ENCODE data around the gene ASTN2. TPM values are rescaled to one million over a fixed set of nuclear protein-coding genes. Genes with fewer than 3 reads are reported as not detected.

The ASTN2 gene
- total RNA-seq, 1 experiment from 2014 or later = 8.0 TPM

- Histone ChIP-seq H3K4me3 (no peak overlapping the region), H3K9me3 (no peaks in the 10 kb centered on the region), H3K36me3 (no peaks in the 10 kb centered on the region), H3K27me3 (no peaks in the 10 kb centered on the region)
- no peak for DNase-seq
Observed at GRCh38 chr9:116736399-116737151, 678.3 kb downstream of the ASTN2 start.

DNA sequence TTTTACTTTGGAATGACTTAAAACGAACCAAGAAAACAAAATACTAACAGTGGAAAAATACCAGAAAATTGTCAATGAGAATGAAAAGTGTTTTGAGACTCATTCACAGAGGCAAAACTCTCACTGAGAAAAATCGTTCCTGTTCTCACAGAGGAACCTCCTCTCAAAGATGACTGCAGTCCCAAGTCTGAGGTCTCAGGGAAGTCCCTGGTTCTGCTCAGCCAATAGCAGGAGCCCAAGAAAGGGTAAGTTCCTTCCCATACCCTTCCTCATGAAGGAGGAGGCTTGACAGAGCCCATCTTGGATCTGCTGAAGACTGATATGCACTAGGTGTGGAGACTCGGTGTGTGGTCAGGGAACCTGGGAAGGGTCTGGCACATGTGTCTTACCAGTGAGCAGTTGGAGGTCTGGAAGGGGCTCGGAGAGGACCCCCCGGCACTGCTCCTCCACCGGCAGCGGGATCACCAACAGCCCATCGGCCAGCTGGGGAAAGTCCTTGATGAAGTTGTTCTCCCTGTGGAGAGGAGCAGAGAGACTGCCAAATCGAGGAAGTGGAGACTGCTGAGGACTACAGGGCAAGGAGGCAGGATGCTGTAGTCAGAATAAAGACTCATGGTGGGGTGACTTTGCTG, 681.7 kb downstream of the ASTN2 start:
- Histone ChIP-seq H3K4me3 (no peak overlapping the region), H3K9me3 (no peaks in the 10 kb centered on the region)

GRCh38 chr9:116726602-116727001, 688.3 kb downstream of the ASTN2 start:
- Histone ChIP-seq H3K4me3 (no peak overlapping the region), H3K9me3 (no peaks in the 10 kb centered on the region), H3K36me3 (no peaks in the 10 kb centered on the region), H3K27me3 (no peaks in the 10 kb centered on the region)
- DNase-seq = no peak

More for the DNA sequence above, 681.7 kb downstream of the ASTN2 start:
- no peak for DNase-seq
- Histone ChIP-seq H3K27me3 (no peaks in the 10 kb centered on the region), H3K36me3 (no peaks in the 10 kb centered on the region)

DNA sequence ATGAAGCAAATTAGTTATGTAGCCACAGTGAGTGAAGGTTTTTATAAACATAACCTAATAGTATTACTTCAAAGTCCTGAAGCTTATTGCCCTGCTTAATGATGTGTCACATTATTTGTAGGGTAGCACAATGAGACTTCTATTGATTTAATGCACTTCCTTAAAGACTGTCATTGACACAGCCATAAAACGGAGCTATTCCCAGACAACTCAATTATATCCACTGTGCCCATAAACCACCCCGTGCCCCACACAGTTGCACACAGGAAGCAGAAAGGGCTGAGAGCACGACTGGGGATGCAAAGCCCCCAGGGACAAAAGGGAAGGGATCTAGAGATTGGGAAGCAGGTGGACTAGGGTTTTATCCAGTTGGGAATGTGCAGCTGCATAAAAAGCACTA, 690.7 kb downstream of the ASTN2 start:
- Histone ChIP-seq H3K27me3 (no peaks in the 10 kb centered on the region), H3K9me3 (no peaks in the 10 kb centered on the region), H3K36me3 (no peaks in the 10 kb centered on the region), H3K4me3 (no peak overlapping the region)
- no peak for DNase-seq

DNA sequence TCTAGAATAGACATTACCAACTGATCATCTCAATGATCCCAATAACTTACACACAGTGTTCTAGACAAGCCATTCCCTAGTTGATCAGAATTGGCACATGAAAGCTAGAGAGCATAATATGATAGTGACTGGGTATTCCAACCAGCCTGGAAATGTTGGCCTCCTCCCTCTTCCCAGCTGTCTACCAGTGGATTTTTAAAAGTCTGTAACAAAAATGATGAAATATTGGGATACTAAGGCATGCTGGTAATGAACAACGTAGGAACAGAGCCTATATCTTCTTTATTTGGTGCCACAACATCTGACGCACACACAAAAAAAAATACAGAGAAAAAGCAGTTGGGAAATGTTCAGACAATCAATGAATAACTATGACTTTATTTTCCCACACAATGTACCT, 692.9 kb downstream of the ASTN2 start:
- Histone ChIP-seq H3K27me3 (no peaks in the 10 kb centered on the region), H3K4me3 (no peak overlapping the region), H3K36me3 (no peaks in the 10 kb centered on the region), H3K9me3 (no peaks in the 10 kb centered on the region)
- DNase-seq = no peak

- no peaks in the 10 kb centered on the region for H3K27me3 ChIP-seq
- no peak overlapping the region for H3K4me3 ChIP-seq
- no peak for DNase-seq
- H3K9me3 ChIP-seq = no peaks in the 10 kb centered on the region
- no peaks in the 10 kb centered on the region for H3K36me3 ChIP-seq
Observed at GRCh38 chr9:116721411-116721810, 693.4 kb downstream of the ASTN2 start.

- Histone ChIP-seq H3K9me3 (no peaks in the 10 kb centered on the region), H3K4me3 (no peak overlapping the region), H3K27me3 (no peaks in the 10 kb centered on the region), H3K36me3 (no peaks in the 10 kb centered on the region)
- DNase-seq = no peak
Observed at GRCh38 chr9:116720111-116720510, 694.7 kb downstream of the ASTN2 start.

DNA sequence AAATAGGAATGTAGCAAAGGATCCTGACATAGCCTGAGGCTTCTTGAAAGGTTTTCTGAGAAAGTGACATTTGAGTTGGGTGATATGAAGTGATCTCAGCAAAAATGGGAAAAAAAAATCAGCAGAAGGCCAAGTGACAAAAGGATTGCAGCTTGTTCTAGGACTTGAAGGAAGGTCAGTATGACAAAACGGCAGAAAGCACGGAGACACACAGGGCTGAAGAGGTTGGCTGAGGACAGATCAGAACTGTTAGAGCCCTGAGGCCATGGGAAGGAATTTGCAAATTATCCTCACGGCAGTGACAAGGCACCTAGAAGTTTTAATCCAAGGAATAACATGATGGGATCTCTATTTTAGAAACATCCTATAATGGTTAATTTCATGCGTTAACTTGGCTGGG, 696.7 kb downstream of the ASTN2 start:
- Histone ChIP-seq H3K36me3 (no peaks in the 10 kb centered on the region), H3K4me3 (no peak overlapping the region), H3K9me3 (no peaks in the 10 kb centered on the region), H3K27me3 (no peaks in the 10 kb centered on the region)
- no peak for DNase-seq

DNA sequence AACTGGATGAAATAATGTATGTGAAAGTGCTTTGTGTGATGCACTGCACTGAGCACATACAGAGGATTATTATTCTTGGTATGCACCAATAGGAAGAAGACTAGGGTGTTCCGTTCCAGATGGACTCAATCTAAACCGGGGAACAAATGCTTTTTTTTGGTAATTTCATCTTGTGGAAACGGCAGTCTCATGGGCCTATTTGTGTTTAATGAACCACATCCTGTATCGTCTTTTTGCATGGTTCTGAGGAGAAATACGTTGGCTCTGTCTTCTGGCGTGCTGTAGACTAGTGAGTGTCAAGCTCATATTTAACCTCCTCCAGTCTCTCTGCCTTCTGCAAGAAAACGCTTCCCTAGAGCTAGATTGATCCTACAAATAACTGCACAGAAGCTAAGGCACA, 697.7 kb downstream of the ASTN2 start:
- Histone ChIP-seq H3K9me3 (no peaks in the 10 kb centered on the region), H3K36me3 (no peaks in the 10 kb centered on the region), H3K4me3 (no peak overlapping the region), H3K27me3 (no peaks in the 10 kb centered on the region)
- no peak for DNase-seq

GRCh38 chr9:116716438-116716837, 698.4 kb downstream of the ASTN2 start:
- Histone ChIP-seq H3K4me3 (no peak overlapping the region), H3K36me3 (no peaks in the 10 kb centered on the region), H3K9me3 (no peaks in the 10 kb centered on the region), H3K27me3 (no peaks in the 10 kb centered on the region)
- no peak for DNase-seq

GRCh38 chr9:116715751-116716150, 699.1 kb downstream of the ASTN2 start:
- Histone ChIP-seq H3K4me3 (no peak overlapping the region), H3K27me3 (no peaks in the 10 kb centered on the region), H3K9me3 (no peaks in the 10 kb centered on the region), H3K36me3 (no peaks in the 10 kb centered on the region)
- DNase-seq = no peak

DNA sequence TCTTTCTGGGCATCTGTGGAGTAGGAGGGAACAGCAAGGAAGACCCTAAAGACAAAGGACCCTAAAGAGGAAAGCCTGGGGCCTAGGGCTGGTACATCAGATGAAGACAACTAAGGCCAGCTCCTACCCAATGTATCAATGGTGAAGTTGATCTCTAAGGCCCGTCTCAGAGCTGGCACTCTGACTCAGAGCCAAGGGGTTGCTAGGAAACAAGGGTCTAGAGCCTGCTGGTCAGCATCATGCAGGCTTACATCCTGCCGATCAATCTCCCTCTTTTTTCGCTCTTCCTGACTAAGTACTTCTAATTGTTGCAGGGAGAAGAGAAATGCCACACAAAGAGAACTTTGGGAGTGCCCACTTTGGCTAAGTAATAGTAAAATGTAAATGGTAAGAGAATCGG, 701.6 kb downstream of the ASTN2 start:
- Histone ChIP-seq H3K36me3 (no peaks in the 10 kb centered on the region; the same call in 1 of the 2 replicates), H3K4me3 (no peak overlapping the region), H3K9me3 (no peaks in the 10 kb centered on the region), H3K27me3 (no peaks in the 10 kb centered on the region)
- DNase-seq = no peak

DNA sequence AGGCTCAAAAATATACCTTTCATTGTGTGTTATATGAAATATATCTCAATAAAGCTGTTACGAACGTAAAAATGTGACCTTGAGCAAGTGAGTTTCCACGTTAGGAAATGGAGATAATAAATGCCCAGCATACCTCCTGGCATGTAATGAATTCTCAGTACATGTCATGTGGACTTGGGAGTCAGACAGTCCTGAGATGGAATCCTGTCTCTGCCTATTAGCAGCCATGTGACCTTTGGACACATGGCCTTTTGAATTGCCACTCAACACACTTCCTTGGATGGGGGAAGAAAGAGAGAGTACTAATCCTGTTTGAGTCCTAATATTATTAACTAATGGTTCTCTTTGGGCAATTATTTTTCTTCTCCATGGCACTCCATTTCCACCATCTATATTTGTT, 702.1 kb downstream of the ASTN2 start:
- H3K27me3 ChIP-seq = no peaks in the 10 kb centered on the region
- H3K4me3 ChIP-seq = no peak overlapping the region
- no peaks in the 10 kb centered on the region for H3K9me3 ChIP-seq
- H3K36me3 ChIP-seq = no peaks in the 10 kb centered on the region; the same call in 1 of the 2 replicates
- DNase-seq = no peak

GRCh38 chr9:116706310-116707290, 708.3 kb downstream of the ASTN2 start:
- Histone ChIP-seq H3K27me3 (no peaks in the 10 kb centered on the region), H3K9me3 (no peaks in the 10 kb centered on the region), H3K4me3 (no peak overlapping the region), H3K36me3 (peaks cover 13% of the 10 kb centered on the region)
- no peak for DNase-seq

- H3K36me3 ChIP-seq = peaks cover 22% of the 10 kb centered on the region
- no peak for DNase-seq
- no peak overlapping the region for H3K4me3 ChIP-seq
- H3K27me3 ChIP-seq = no peaks in the 10 kb centered on the region
- H3K9me3 ChIP-seq = no peaks in the 10 kb centered on the region
Observed at GRCh38 chr9:116705531-116705930, 709.3 kb downstream of the ASTN2 start.

GRCh38 chr9:116704470-116704869, 710.4 kb downstream of the ASTN2 start:
- Histone ChIP-seq H3K27me3 (no peaks in the 10 kb centered on the region), H3K36me3 (peaks cover 32% of the 10 kb centered on the region), H3K4me3 (no peak overlapping the region), H3K9me3 (no peaks in the 10 kb centered on the region)
- DNase-seq = no peak

DNA sequence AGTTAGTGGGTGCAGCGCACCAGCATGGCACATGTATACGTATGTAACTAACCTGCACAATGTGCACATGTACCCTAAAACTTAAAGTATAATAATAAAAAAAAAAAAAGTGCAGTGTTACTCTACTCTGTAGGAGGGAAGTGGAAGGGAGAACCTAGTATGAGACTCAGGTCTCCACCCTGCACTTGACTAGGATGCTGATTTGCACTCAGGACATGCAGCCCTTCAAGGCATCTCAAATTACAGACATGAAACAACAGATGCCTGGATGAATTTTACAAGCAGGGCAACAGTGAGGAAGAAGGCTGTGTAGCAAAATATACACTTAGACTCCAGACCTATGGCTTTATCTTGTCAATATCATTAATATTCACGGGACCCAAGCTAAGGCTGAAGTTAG, 711.2 kb downstream of the ASTN2 start:
- H3K9me3 ChIP-seq = no peaks in the 10 kb centered on the region
- H3K4me3 ChIP-seq = no peak overlapping the region
- no peaks in the 10 kb centered on the region for H3K27me3 ChIP-seq
- H3K36me3 ChIP-seq = peaks cover 41% of the 10 kb centered on the region
- no peak for DNase-seq
